ENCODE measurements around the gene ODF2.

DNA sequence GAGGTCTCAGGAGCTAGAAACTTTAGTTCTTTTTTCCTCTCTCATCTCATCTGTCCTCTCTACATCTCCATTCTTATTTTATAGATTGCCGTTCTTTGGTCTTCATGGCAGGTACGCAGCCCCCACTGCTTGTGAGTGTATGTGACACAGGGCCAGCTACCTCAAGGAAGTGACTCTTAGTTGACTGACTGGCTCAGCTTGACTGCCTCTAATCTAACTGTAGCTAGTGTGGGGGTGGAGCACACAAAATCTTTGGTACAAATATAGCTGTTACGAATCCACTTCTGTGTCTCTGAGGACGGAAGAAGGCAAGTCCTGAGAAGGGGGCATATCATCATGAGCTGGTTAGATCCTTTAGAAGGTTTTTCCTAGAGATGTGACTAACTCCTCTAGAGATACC, 76.8 kb downstream of the ODF2 start:
- TF ChIP-seq CTCF (IDR thresholded peaks at IDR 0.05 in 2 of 3, conservative IDR thresholded peaks at IDR 0.05 in 1 of 3; ENCODE audit: borderline replicate concordance in 1 of 3, insufficient read depth in 1 of 3, low read depth in 2 of 3, low read length in 2 of 3) (no peak), POLR2AphosphoS5 (IDR thresholded peaks at IDR 0.05; ENCODE audit: low read depth, low read length) (no peak), RAD21 (IDR thresholded peaks at IDR 0.05; ENCODE audit: low read depth) (no peak)
